Measurements from ENCODE around the gene PRKCZ.

Gene PRKCZ

GRCh38 chr1:2230781-2231531, 180.7 kb downstream of the PRKCZ start:
- Histone ChIP-seq H3K4me1 (ENCODE audit: control insufficient read depth, insufficient read depth, low read length) (peaks cover 47% of the 10 kb centered on the region), H3K36me3 (ENCODE audit: control insufficient read depth, insufficient read depth, low read length, severe bottlenecking) (no peaks in the 10 kb centered on the region)
- peak; percentile 49 for DNase-seq (ENCODE audit: low read depth)

DNA sequence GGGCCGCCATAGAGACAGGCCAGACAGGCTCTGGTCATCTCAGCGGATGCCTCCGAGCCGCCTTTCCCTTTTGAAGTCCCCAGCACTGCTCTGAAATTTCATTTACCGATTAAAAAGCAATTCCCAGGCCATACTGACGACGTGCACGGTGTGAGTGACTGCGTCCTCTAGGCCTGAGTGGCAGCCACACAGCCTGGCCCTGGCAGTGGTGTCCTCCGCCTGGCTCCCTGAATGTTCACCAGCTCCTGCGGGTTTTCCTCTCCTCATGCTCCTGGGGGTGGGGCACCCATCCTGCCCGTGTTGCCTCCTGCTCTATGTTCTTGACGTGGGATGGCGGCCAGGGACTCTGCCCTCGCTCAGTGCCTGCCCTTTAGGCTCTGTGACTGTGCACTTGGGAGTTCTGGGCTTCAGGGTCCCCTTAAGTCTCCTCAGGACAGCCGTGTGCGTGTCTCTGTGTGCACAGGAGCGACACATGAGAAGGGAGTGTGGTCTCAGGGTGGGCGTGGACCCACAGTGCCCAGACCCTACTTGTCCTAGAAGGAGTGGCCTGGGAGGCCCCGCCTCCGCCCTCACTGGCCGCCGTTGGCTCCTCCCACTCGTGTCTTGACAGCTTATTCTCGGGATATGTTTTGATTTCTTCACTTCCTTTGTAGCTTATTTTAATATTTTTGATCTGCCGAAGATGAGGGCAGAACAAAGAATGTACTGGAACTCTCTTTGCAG, 181.5 kb downstream of the PRKCZ start:
- Histone ChIP-seq H3K4me3 (ENCODE audit: low read length) (peak overlapping the region; percentile 92), H3K4me1 (ENCODE audit: control insufficient read depth, insufficient read depth, low read length) (peaks cover 47% of the 10 kb centered on the region), H3K9ac (ENCODE audit: low read length) (peak overlapping the region; percentile 90), H3K36me3 (ENCODE audit: control insufficient read depth, insufficient read depth, low read length, severe bottlenecking) (no peaks in the 10 kb centered on the region), H3K27me3 (replicated peaks; ENCODE audit: control insufficient read depth, insufficient read depth, low read length) (no peaks in the 10 kb centered on the region), H3K9me3 (ENCODE audit: control insufficient read depth, low read length) (no peaks in the 10 kb centered on the region)
- DNase-seq (ENCODE audit: low read depth) = peak; percentile 88

More at GRCh38 chr1:2230781-2231531, 180.7 kb downstream of the PRKCZ start:
- H3K4me3 ChIP-seq (ENCODE audit: low read length) = peak overlapping the region; percentile 92
- H3K27me3 ChIP-seq (replicated peaks; ENCODE audit: control insufficient read depth, insufficient read depth, low read length) = no peaks in the 10 kb centered on the region
- H3K9ac ChIP-seq (ENCODE audit: low read length) = peak overlapping the region; percentile 90
- H3K9me3 ChIP-seq (ENCODE audit: control insufficient read depth, low read length) = no peaks in the 10 kb centered on the region

DNA sequence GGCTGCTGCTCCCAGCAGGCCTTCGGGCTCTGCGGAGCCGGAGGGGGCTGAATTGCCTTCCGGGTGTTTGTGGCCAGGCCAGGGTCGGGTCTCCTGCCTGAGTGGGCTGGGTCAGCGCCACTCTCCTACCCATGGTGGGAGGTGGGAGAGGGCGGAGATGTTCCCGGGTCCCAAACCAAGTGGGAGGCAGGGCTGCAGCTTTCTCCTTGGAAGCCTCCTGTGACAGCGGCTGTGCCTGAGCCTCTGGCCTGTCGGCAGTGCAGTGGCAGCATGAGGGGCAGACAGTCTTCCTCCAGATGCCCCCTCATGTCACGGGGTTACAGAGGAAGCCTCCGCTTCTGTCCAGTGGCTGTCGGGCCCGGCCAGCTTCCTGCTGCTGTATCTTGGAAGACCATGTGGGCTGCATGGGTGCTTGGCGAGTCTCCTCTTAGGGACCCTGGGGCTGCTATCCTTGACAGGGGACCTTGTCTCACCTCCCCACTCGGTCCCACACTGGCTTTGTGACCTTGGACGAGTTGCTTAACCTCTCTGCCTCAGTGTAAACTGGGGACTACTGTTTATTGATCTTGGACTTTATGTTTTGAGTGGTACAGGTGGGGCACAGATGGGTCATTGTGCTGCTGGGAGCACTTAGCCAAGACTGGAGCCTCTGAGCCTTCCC, 182.2 kb downstream of the PRKCZ start:
- no peaks in the 10 kb centered on the region for H3K36me3 ChIP-seq (ENCODE audit: control insufficient read depth, insufficient read depth, low read length, severe bottlenecking)

DNA sequence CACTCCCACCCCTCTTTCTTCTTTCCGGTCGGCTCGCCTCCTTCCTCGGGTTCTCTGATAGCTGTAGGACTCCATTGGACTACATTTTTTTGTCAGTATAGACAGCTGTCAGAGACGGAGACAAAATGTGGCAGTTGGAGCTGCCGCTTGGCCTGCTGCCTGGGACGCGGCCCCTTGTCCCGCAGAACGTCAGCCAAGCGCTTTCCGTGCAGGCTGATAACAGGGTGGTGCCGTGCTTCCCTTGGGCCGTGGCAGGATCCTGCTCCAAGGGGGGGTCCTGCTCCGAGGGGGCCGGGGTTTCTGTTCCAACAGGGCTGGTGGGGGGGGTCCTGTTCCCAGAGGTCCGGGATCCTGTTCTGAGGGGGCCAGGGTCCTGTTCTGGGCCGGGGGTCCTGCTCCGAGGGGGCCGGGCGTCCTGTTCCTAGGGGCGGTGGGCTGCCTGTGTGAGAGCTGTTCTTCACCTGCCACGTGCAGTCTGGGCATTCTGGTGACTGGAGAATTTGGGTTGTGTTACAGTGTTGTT, 182.8 kb downstream of the PRKCZ start:
- no peak for DNase-seq (ENCODE audit: low read depth)
- Histone ChIP-seq H3K9me3 (ENCODE audit: control insufficient read depth, low read length) (no peaks in the 10 kb centered on the region), H3K36me3 (ENCODE audit: control insufficient read depth, insufficient read depth, low read length, severe bottlenecking) (no peaks in the 10 kb centered on the region), H3K4me1 (ENCODE audit: control insufficient read depth, insufficient read depth, low read length) (peaks cover 59% of the 10 kb centered on the region), H3K4me3 (ENCODE audit: low read length) (peak overlapping the region; percentile 92), H3K9ac (ENCODE audit: low read length) (peak overlapping the region; percentile 90), H3K27me3 (replicated peaks; ENCODE audit: control insufficient read depth, insufficient read depth, low read length) (no peaks in the 10 kb centered on the region)

More for the DNA sequence above, 182.2 kb downstream of the PRKCZ start:
- DNase-seq (ENCODE audit: low read depth) = peak; percentile 11
- Histone ChIP-seq H3K27me3 (replicated peaks; ENCODE audit: control insufficient read depth, insufficient read depth, low read length) (no peaks in the 10 kb centered on the region), H3K9me3 (ENCODE audit: control insufficient read depth, low read length) (no peaks in the 10 kb centered on the region), H3K4me1 (ENCODE audit: control insufficient read depth, insufficient read depth, low read length) (peaks cover 54% of the 10 kb centered on the region), H3K4me3 (ENCODE audit: low read length) (peak overlapping the region; percentile 92), H3K9ac (ENCODE audit: low read length) (peak overlapping the region; percentile 90)

GRCh38 chr1:2233468-2233867, 183.3 kb downstream of the PRKCZ start:
- peak overlapping the region; percentile 92 for H3K4me3 ChIP-seq (ENCODE audit: low read length)
- no peaks in the 10 kb centered on the region for H3K36me3 ChIP-seq (ENCODE audit: control insufficient read depth, insufficient read depth, low read length, severe bottlenecking)
- H3K4me1 ChIP-seq (ENCODE audit: control insufficient read depth, insufficient read depth, low read length) = peaks cover 64% of the 10 kb centered on the region
- H3K9me3 ChIP-seq (ENCODE audit: control insufficient read depth, low read length) = no peaks in the 10 kb centered on the region
- DNase-seq (ENCODE audit: low read depth) = peak; percentile 31
- H3K9ac ChIP-seq (ENCODE audit: low read length) = peak overlapping the region; percentile 90
- no peaks in the 10 kb centered on the region for H3K27me3 ChIP-seq (replicated peaks; ENCODE audit: control insufficient read depth, insufficient read depth, low read length)

- Histone ChIP-seq H3K4me3 (ENCODE audit: low read length) (peak overlapping the region; percentile 92), H3K4me1 (ENCODE audit: control insufficient read depth, insufficient read depth, low read length) (peaks cover 71% of the 10 kb centered on the region), H3K9ac (ENCODE audit: low read length) (peak overlapping the region; percentile 90), H3K36me3 (ENCODE audit: control insufficient read depth, insufficient read depth, low read length, severe bottlenecking) (no peaks in the 10 kb centered on the region), H3K27me3 (replicated peaks; ENCODE audit: control insufficient read depth, insufficient read depth, low read length) (no peaks in the 10 kb centered on the region), H3K9me3 (ENCODE audit: control insufficient read depth, low read length) (no peaks in the 10 kb centered on the region)
- DNase-seq (ENCODE audit: low read depth) = peak; percentile 98
These were observed 184.0 kb downstream of the PRKCZ start for GRCh38 chr1:2233997-2234761.

- no peak for DNase-seq (ENCODE audit: low read depth)
- Histone ChIP-seq H3K9me3 (ENCODE audit: control insufficient read depth, low read length) (no peaks in the 10 kb centered on the region), H3K9ac (ENCODE audit: low read length) (peak overlapping the region; percentile 63), H3K36me3 (ENCODE audit: control insufficient read depth, insufficient read depth, low read length, severe bottlenecking) (no peaks in the 10 kb centered on the region), H3K4me3 (ENCODE audit: low read length) (peak overlapping the region; percentile 29), H3K4me1 (ENCODE audit: control insufficient read depth, insufficient read depth, low read length) (peaks cover 77% of the 10 kb centered on the region), H3K27me3 (replicated peaks; ENCODE audit: control insufficient read depth, insufficient read depth, low read length) (no peaks in the 10 kb centered on the region)
These were observed 184.5 kb downstream of the PRKCZ start for GRCh38 chr1:2234762-2235113.

Data from adipocyte (in vitro differentiated cells).